ENCODE data around the gene CTIF. TPM values are rescaled to one million over a fixed set of nuclear protein-coding genes. Genes with fewer than 3 reads are reported as not detected.
"Not testable (repeated sequence)": the region's sequence is repeated elsewhere in the genome, so short reads cannot be mapped to it uniquely, and the experiment has no call there.

Gene CTIF
- total RNA-seq, 1 donor from 2014 or later: 26.4 TPM

DNA sequence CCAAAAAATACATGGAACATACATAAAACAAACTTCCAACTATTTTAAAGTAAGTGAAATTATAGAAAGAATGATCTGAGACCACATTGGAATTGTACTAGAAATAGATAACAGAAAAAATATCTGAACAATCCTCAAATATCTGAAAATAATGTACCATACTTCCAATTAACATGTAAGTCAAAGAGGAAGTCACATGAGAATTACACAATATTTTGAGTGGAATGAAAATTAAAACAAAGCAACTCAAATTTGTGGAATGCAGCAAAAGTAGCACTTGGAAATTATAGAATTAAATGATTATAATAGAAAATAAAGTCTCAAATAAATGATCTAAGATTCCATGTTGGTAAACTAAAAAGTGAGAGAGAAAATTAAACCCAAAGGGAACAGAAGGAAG is 38.3 kb upstream of the CTIF start:
- no peak for DNase-seq (ENCODE audit: low spot score, unreplicated experiment)
- Mint-ChIP-seq H3K27ac (no peak overlapping the region), H3K4me3 (ENCODE audit: low read depth) (no peak overlapping the region), H3K4me1 (ENCODE audit: low read depth) (peaks cover 1% of the 10 kb centered on the region), H3K9me3 (ENCODE audit: low read depth) (peaks cover 20% of the 10 kb centered on the region), H3K36me3 (ENCODE audit: insufficient read depth) (no peaks in the 10 kb centered on the region), H3K27me3 (no peaks in the 10 kb centered on the region)
- no peak for TF ChIP-seq CTCF (IDR thresholded peaks at IDR 0.05; ENCODE audit: unreplicated experiment)

- TF ChIP-seq CTCF (IDR thresholded peaks at IDR 0.05; ENCODE audit: unreplicated experiment): no peak
- Mint-ChIP-seq H3K36me3 (ENCODE audit: insufficient read depth) (peaks cover 3% of the 10 kb centered on the region), H3K27me3 (no peaks in the 10 kb centered on the region), H3K9me3 (ENCODE audit: low read depth) (peaks cover 30% of the 10 kb centered on the region), H3K4me3 (ENCODE audit: low read depth) (no peak overlapping the region), H3K4me1 (ENCODE audit: low read depth) (peaks cover 1% of the 10 kb centered on the region), H3K27ac (no peak overlapping the region)
- no peak for DNase-seq (ENCODE audit: low spot score, unreplicated experiment)
Measured at GRCh38 chr18:48502906-48503305, 35.9 kb upstream of the CTIF start.

DNA sequence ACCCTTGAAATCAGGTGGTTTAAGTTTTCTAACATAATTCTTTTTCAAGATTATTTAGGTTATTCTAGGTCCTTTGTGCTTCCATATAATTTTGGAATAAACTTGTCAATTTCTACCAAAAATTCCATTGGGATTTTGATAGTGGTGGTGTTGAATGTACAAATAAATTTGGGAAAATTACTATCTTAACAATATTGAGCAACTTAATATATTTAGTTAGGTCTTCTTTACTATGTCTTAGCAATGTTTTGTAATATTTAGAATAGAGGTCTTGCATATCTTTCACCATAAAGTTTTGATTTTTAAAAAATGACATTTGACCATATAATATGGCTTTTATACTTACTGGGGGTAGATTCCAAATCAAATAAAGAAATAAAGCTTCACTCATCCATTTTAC is 34.0 kb upstream of the CTIF start:
- Mint-ChIP-seq H3K4me3 (ENCODE audit: low read depth) (no peak overlapping the region), H3K9me3 (ENCODE audit: low read depth) (peaks cover 44% of the 10 kb centered on the region), H3K27me3 (no peaks in the 10 kb centered on the region), H3K27ac (no peak overlapping the region), H3K36me3 (ENCODE audit: insufficient read depth) (peaks cover 3% of the 10 kb centered on the region), H3K4me1 (ENCODE audit: low read depth) (peaks cover 1% of the 10 kb centered on the region)
- TF ChIP-seq CTCF (IDR thresholded peaks at IDR 0.05; ENCODE audit: unreplicated experiment): no peak
- DNase-seq (ENCODE audit: low spot score, unreplicated experiment): no peak

GRCh38 chr18:48506983-48507568 is 31.8 kb upstream of the CTIF start:
- not testable (repeated sequence) for DNase-seq (ENCODE audit: low spot score, unreplicated experiment); H3K4me3 Mint-ChIP-seq (ENCODE audit: low read depth); H3K27me3 Mint-ChIP-seq; H3K4me1 Mint-ChIP-seq (ENCODE audit: low read depth); H3K27ac Mint-ChIP-seq; H3K36me3 Mint-ChIP-seq (ENCODE audit: insufficient read depth)
- peaks cover 45% of the 10 kb centered on the region for H3K9me3 Mint-ChIP-seq (ENCODE audit: low read depth)

- peaks cover 18% of the 10 kb centered on the region for H3K9me3 Mint-ChIP-seq (ENCODE audit: low read depth)
- not testable (repeated sequence) for H3K36me3 Mint-ChIP-seq (ENCODE audit: insufficient read depth); H3K4me1 Mint-ChIP-seq (ENCODE audit: low read depth); H3K27ac Mint-ChIP-seq; DNase-seq (ENCODE audit: low spot score, unreplicated experiment); H3K4me3 Mint-ChIP-seq (ENCODE audit: low read depth); H3K27me3 Mint-ChIP-seq
Measured at GRCh38 chr18:48512498-48512897, 26.3 kb upstream of the CTIF start.

- DNase-seq (ENCODE audit: low spot score, unreplicated experiment): no peak
- H3K36me3 Mint-ChIP-seq (ENCODE audit: insufficient read depth): no peaks in the 10 kb centered on the region
- TF ChIP-seq CTCF (IDR thresholded peaks at IDR 0.05; ENCODE audit: unreplicated experiment): no peak
- no peaks in the 10 kb centered on the region for H3K27me3 Mint-ChIP-seq
- no peak overlapping the region for H3K4me3 Mint-ChIP-seq (ENCODE audit: low read depth)
- no peak overlapping the region for H3K27ac Mint-ChIP-seq
- H3K4me1 Mint-ChIP-seq (ENCODE audit: low read depth): peaks cover 7% of the 10 kb centered on the region
- peaks cover 2% of the 10 kb centered on the region for H3K9me3 Mint-ChIP-seq (ENCODE audit: low read depth)
Measured at GRCh38 chr18:48514786-48515185, 24.0 kb upstream of the CTIF start.
